Uterus (tissue), 2 donors: Measurements from ENCODE around the gene C14orf180.

Experiments used
- POLR2A ChIP-seq, 2 donors: fragments of 450-650 bp; IDR thresholded peaks; one replicate each; pipeline ENCODE4 v1.6.1; 2016; ENCODE audit warnings: antibody characterized with exemption in 2 of 2, mild to moderate bottlenecking in 1 of 2, moderate library complexity in 1 of 2
- TF ChIP-seq, protein P1 (sequence below), 4 experiments: fragments of 200-600 bp in 2 of 4; fragments of 450-650 bp in 2 of 4; sonication (generic) in 2 of 4; IDR thresholded peaks; one replicate each; pipeline ENCODE4 v1.5.1; 2016 to 2019; ENCODE audit warnings: antibody characterized with exemption in 4 of 4, mild to moderate bottlenecking in 2 of 4, moderate library complexity in 1 of 4

DNA sequence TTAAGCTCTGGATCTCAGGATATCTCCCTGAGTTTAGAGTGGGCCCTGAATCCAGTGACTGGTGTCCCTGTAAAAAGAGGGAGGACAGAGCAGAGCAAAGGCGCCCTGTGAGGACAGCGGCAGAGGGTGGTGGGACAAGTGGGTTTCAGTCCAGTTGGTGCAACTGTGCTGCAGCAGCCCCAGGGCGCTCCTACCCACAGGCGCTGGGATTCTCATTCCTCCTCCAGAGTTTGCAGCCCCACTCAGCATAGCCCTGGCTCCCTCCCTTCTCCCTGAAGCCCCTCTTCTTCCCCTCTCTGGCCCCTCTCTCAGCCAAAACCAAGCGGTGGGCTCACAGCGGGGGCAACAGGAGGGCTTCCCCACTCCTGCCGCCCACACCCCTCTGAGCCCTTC, 23.4 kb downstream of the C14orf180 start:
- TF ChIP-seq POLR2A (IDR thresholded peaks at IDR 0.05) = no peak
- TF ChIP-seq, protein P1, sequence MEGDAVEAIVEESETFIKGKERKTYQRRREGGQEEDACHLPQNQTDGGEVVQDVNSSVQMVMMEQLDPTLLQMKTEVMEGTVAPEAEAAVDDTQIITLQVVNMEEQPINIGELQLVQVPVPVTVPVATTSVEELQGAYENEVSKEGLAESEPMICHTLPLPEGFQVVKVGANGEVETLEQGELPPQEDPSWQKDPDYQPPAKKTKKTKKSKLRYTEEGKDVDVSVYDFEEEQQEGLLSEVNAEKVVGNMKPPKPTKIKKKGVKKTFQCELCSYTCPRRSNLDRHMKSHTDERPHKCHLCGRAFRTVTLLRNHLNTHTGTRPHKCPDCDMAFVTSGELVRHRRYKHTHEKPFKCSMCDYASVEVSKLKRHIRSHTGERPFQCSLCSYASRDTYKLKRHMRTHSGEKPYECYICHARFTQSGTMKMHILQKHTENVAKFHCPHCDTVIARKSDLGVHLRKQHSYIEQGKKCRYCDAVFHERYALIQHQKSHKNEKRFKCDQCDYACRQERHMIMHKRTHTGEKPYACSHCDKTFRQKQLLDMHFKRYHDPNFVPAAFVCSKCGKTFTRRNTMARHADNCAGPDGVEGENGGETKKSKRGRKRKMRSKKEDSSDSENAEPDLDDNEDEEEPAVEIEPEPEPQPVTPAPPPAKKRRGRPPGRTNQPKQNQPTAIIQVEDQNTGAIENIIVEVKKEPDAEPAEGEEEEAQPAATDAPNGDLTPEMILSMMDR (IDR thresholded peaks at IDR 0.05) = no peak
